GM12891 (cell line): Measurements from ENCODE around the gene PRG3.

ENCODE experiments used
- PAX5 ChIP-seq: IDR thresholded peaks from 2 replicates; pipeline ENCODE4 v1.6.1; 2011; ENCODE audit warnings: low read length, moderate library complexity, mild to moderate bottlenecking; ENCODE audit not compliant: insufficient read depth, severe bottlenecking
- POLR2A ChIP-seq: IDR thresholded peaks from 2 replicates; pipeline ENCODE4 v1.6.1; 2011; ENCODE audit warnings: low read depth, low read length, control low read depth
- POLR2AphosphoS5 ChIP-seq: IDR thresholded peaks from 2 replicates; pipeline ENCODE4 v1.6.1; 2011; ENCODE audit warnings: low read depth, low read length, control low read depth
- POU2F2 ChIP-seq: IDR thresholded peaks from 2 replicates; pipeline ENCODE4 v1.6.1; 2011; ENCODE audit warnings: low read depth, mild to moderate bottlenecking, control low read depth, low read length, moderate library complexity
- SPI1 ChIP-seq: IDR thresholded peaks from 2 replicates; pipeline ENCODE4 v1.6.1; 2011; ENCODE audit warnings: low read depth, low read length, control low read depth
- TAF1 ChIP-seq: IDR thresholded peaks from 2 replicates; pipeline ENCODE4 v1.6.1; 2011; ENCODE audit warnings: low read depth, low read length, control low read depth

DNA sequence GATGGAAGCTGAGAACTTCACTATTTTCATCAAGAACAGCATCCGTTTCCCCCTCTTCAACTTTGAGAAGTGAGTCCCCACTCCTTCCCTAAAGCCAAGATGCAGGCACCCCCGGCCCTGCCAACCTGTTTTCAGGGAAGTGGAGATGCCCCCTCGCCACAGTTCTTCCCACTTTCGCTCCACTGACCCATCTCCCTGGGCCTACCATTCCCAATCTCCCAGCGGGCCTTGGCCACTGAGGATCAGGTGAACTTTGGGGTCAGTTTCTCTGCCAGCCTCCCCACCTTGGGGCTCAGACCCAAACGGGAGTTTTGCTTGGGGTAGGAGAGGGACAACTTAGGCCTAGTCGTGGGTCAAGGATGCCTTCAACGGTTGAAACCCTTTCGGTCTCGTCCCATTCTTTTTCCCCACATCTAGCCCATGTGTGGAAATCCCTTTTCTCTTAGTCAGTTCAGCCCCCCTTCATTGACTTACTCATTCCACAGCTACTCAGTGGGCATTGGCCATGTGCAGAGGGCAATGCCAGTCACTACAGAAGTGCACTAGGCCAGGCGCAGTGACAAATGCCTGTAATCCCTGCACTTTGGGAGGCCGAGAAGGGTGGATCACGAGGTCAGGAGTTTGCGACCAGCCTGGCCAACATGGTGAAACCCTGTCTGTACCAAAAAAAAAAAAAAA, 32.2 kb downstream of the PRG3 start:
- no peak for TF ChIP-seq POLR2AphosphoS5
- no peak for TF ChIP-seq POLR2A
- TF ChIP-seq TAF1 = no peak
- no peak for TF ChIP-seq POU2F2
- TF ChIP-seq PAX5 = no peak
- TF ChIP-seq SPI1 = no peak
